Activated CD4-positive, alpha-beta T cell treated with anti-CD3 and anti-CD28 coated beads, Interleukin-2, amount 50 U/mL, for 24 hours (primary cell): ENCODE results near the gene APBA1.

ENCODE experiments used
- DNase-seq, 2 donors: peaks; one replicate each; pipeline ENCODE4 v3.0.0-alpha.2; 2020; ENCODE audit warnings: low read depth in 1 of 2, low spot score in 1 of 2

The APBA1 gene

GRCh38 chr9:69658987-69659675, 13.0 kb downstream of the APBA1 start:
- no peak for DNase-seq

- DNase-seq = no peak
Measured at GRCh38 chr9:69657269-69657668, 14.9 kb downstream of the APBA1 start.

- DNase-seq = no peak
Measured at GRCh38 chr9:69655065-69655464, 17.1 kb downstream of the APBA1 start.

- no peak for DNase-seq
Measured at GRCh38 chr9:69653261-69653660, 18.9 kb downstream of the APBA1 start.

GRCh38 chr9:69649566-69650250, 22.5 kb downstream of the APBA1 start:
- DNase-seq = no peak

GRCh38 chr9:69647804-69648203, 24.4 kb downstream of the APBA1 start:
- no peak for DNase-seq

GRCh38 chr9:69646810-69647209, 25.4 kb downstream of the APBA1 start:
- no peak for DNase-seq

- DNase-seq = no peak
Measured at GRCh38 chr9:69645488-69645887, 26.7 kb downstream of the APBA1 start.

GRCh38 chr9:69643098-69643497, 29.1 kb downstream of the APBA1 start:
- no peak for DNase-seq

- DNase-seq = no peak
Measured at GRCh38 chr9:69637817-69638200, 34.4 kb downstream of the APBA1 start.

- no peak for DNase-seq
Measured at GRCh38 chr9:69637193-69637816, 34.9 kb downstream of the APBA1 start.

- no peak for DNase-seq
Measured at GRCh38 chr9:69633716-69634115, 38.5 kb downstream of the APBA1 start.

GRCh38 chr9:69632768-69633167, 39.4 kb downstream of the APBA1 start:
- DNase-seq = no peak

GRCh38 chr9:69627281-69627680, 44.9 kb downstream of the APBA1 start:
- no peak for DNase-seq

GRCh38 chr9:69623276-69623675, 48.9 kb downstream of the APBA1 start:
- DNase-seq = no peak

- DNase-seq = no peak
Measured at GRCh38 chr9:69622676-69623075, 49.5 kb downstream of the APBA1 start.

- DNase-seq = no peak
Measured at GRCh38 chr9:69621730-69622460, 50.3 kb downstream of the APBA1 start.

- no peak for DNase-seq
Measured at GRCh38 chr9:69620731-69621130, 51.4 kb downstream of the APBA1 start.

GRCh38 chr9:69619233-69619632, 52.9 kb downstream of the APBA1 start:
- no peak for DNase-seq

GRCh38 chr9:69617006-69617405, 55.2 kb downstream of the APBA1 start:
- no peak for DNase-seq

GRCh38 chr9:69615880-69616279, 56.3 kb downstream of the APBA1 start:
- DNase-seq = no peak

GRCh38 chr9:69611221-69611620, 61.0 kb downstream of the APBA1 start:
- DNase-seq = no peak
